A673 (cell line): ENCODE data around the gene MRPS5.

ENCODE experiments used
- CTCF ChIP-seq: fragments of 300-800, 200-600 bp; sonication (generic); conservative IDR thresholded peaks from 2 replicates; pipeline ENCODE4 v1.5.1; 2017; ENCODE audit warnings: low read depth, mild to moderate bottlenecking, antibody characterized with exemption, low read length, moderate library complexity, mixed read lengths
- EZH2 ChIP-seq: fragments of 200-600 bp; sonication (generic); IDR thresholded peaks from 2 replicates; pipeline ENCODE4 v1.6.1; 2017; ENCODE audit warnings: borderline replicate concordance, low read depth, mild to moderate bottlenecking, mixed read lengths, antibody characterized with exemption, low read length; ENCODE audit not compliant: poor library complexity, severe bottlenecking

- TF ChIP-seq CTCF (no peak), EZH2 (no peak)
Measured at GRCh38 chr2:95071856-95072255, 49.8 kb downstream of the MRPS5 start.
